ENCODE data around the gene PGM5. TPM values are rescaled to one million over a fixed set of nuclear protein-coding genes. Genes with fewer than 3 reads are reported as not detected.
"Not testable (repeated sequence)": the region's sequence is repeated elsewhere in the genome, so short reads cannot be mapped to it uniquely, and the experiment has no call there.

The PGM5 gene
- total RNA-seq (not detected), polyA plus RNA-seq (not detected), total RNA-seq (0 to 0.09 (median 0) reads per million in 6 experiments)

GRCh38 chr9:68356380-68357118, at the start of gene PGM5:
Gene PGM5 (plus strand): TSS chr9:68356611. CDS start chr9:68357128, 517 bp downstream.
- H3K4me1 Mint-ChIP-seq, H3K9me3 Mint-ChIP-seq, H3K27ac Mint-ChIP-seq, DNase-seq, POLR2A ChIA-PET, H3K36me3 Mint-ChIP-seq: not testable (repeated sequence)
- peak; percentile 25 to 46 for ATAC-seq
- Mint-ChIP-seq H3K4me3 (peak within 1 kb of the TSS; percentile 14 to 76 (median 59)), H3K27me3 (peaks cover 7 to 35% (median 16%) of the 10 kb centered on the region in 5 donors)

GRCh38 chr9:68307127-68307526, 49.3 kb upstream of the PGM5 start:
- H3K4me1 Mint-ChIP-seq, POLR2A ChIA-PET, H3K27me3 Mint-ChIP-seq, H3K27ac Mint-ChIP-seq, H3K36me3 Mint-ChIP-seq, DNase-seq, H3K4me3 Mint-ChIP-seq, H3K9me3 Mint-ChIP-seq: not testable (repeated sequence)
- ATAC-seq: peak; percentile 42 to 45

- POLR2A ChIA-PET, ATAC-seq, H3K4me3 Mint-ChIP-seq, H3K27me3 Mint-ChIP-seq, H3K9me3 Mint-ChIP-seq, H3K27ac Mint-ChIP-seq, H3K36me3 Mint-ChIP-seq, H3K4me1 Mint-ChIP-seq: not testable (repeated sequence)
- peak in 1 of 10 donors; percentile 27 for DNase-seq
Measured at GRCh38 chr9:68307654-68308053, 48.8 kb upstream of the PGM5 start.

- ATAC-seq, H3K36me3 Mint-ChIP-seq, DNase-seq, H3K27me3 Mint-ChIP-seq, H3K4me1 Mint-ChIP-seq, H3K4me3 Mint-ChIP-seq, H3K27ac Mint-ChIP-seq, POLR2A ChIA-PET, H3K9me3 Mint-ChIP-seq: not testable (repeated sequence)
Measured at GRCh38 chr9:68311208-68311607, 45.2 kb upstream of the PGM5 start.

GRCh38 chr9:68318209-68318608, 38.2 kb upstream of the PGM5 start:
- H3K4me1 Mint-ChIP-seq, H3K27ac Mint-ChIP-seq: not testable (repeated sequence)
- peak in 1 of 10 donors; percentile 10 for DNase-seq

GRCh38 chr9:68323749-68324148, 32.7 kb upstream of the PGM5 start:
- ATAC-seq: peak in 1 of 2 donors; percentile 55
- H3K4me1 Mint-ChIP-seq, POLR2A ChIA-PET, H3K4me3 Mint-ChIP-seq, H3K27me3 Mint-ChIP-seq, H3K9me3 Mint-ChIP-seq, DNase-seq, H3K27ac Mint-ChIP-seq, H3K36me3 Mint-ChIP-seq: not testable (repeated sequence)

More at GRCh38 chr9:68318209-68318608, 38.2 kb upstream of the PGM5 start:
- peak in 1 of 2 donors; percentile 56 for ATAC-seq
- H3K36me3 Mint-ChIP-seq, H3K9me3 Mint-ChIP-seq, H3K27me3 Mint-ChIP-seq, POLR2A ChIA-PET, H3K4me3 Mint-ChIP-seq: not testable (repeated sequence)

GRCh38 chr9:68324518-68324917, 31.9 kb upstream of the PGM5 start:
- POLR2A ChIA-PET, H3K27me3 Mint-ChIP-seq: not testable (repeated sequence)
- peak in 1 of 2 donors; percentile 14 for ATAC-seq

GRCh38 chr9:68329106-68329505, 27.3 kb upstream of the PGM5 start:
- ATAC-seq, H3K36me3 Mint-ChIP-seq, DNase-seq, H3K4me3 Mint-ChIP-seq, POLR2A ChIA-PET, H3K9me3 Mint-ChIP-seq, H3K4me1 Mint-ChIP-seq, H3K27ac Mint-ChIP-seq, H3K27me3 Mint-ChIP-seq: not testable (repeated sequence)

More at GRCh38 chr9:68324518-68324917, 31.9 kb upstream of the PGM5 start:
- not testable (repeated sequence) for H3K9me3 Mint-ChIP-seq, H3K36me3 Mint-ChIP-seq, H3K4me3 Mint-ChIP-seq, H3K4me1 Mint-ChIP-seq, DNase-seq, H3K27ac Mint-ChIP-seq

GRCh38 chr9:68330531-68331173, 25.8 kb upstream of the PGM5 start:
- H3K4me1 Mint-ChIP-seq, H3K9me3 Mint-ChIP-seq, DNase-seq, H3K27ac Mint-ChIP-seq, H3K4me3 Mint-ChIP-seq, ATAC-seq, H3K27me3 Mint-ChIP-seq, H3K36me3 Mint-ChIP-seq, POLR2A ChIA-PET: not testable (repeated sequence)

GRCh38 chr9:68332122-68332521, 24.3 kb upstream of the PGM5 start:
- ATAC-seq, H3K27me3 Mint-ChIP-seq, H3K27ac Mint-ChIP-seq, H3K4me1 Mint-ChIP-seq, H3K36me3 Mint-ChIP-seq, H3K9me3 Mint-ChIP-seq, DNase-seq, POLR2A ChIA-PET, H3K4me3 Mint-ChIP-seq: not testable (repeated sequence)

GRCh38 chr9:68335935-68336334, 20.5 kb upstream of the PGM5 start:
- H3K36me3 Mint-ChIP-seq, H3K9me3 Mint-ChIP-seq, H3K27ac Mint-ChIP-seq, POLR2A ChIA-PET, H3K4me1 Mint-ChIP-seq, ATAC-seq, DNase-seq, H3K4me3 Mint-ChIP-seq, H3K27me3 Mint-ChIP-seq: not testable (repeated sequence)

- H3K9me3 Mint-ChIP-seq, H3K4me1 Mint-ChIP-seq, H3K27ac Mint-ChIP-seq, ATAC-seq, H3K27me3 Mint-ChIP-seq, H3K36me3 Mint-ChIP-seq, H3K4me3 Mint-ChIP-seq, DNase-seq, POLR2A ChIA-PET: not testable (repeated sequence)
Measured at GRCh38 chr9:68336639-68337339, 19.6 kb upstream of the PGM5 start.

GRCh38 chr9:68338000-68338399, 18.4 kb upstream of the PGM5 start:
- H3K9me3 Mint-ChIP-seq, H3K4me1 Mint-ChIP-seq, H3K27ac Mint-ChIP-seq, H3K4me3 Mint-ChIP-seq, DNase-seq, H3K27me3 Mint-ChIP-seq, H3K36me3 Mint-ChIP-seq, POLR2A ChIA-PET, ATAC-seq: not testable (repeated sequence)
